SHP77 treated with DMSO at 0.1 percent for 48 hours (cell line): ENCODE measurements around the gene SLC25A48.

Experiments
- DNase-seq: peaks from one replicate; lab custom pipeline; 2025; lab: John Stamatoyannopoulos, UW

The SLC25A48 gene

GRCh38 chr5:135920199-135920598 lies 85.7 kb downstream of the SLC25A48 start:
- no peak for DNase-seq

- DNase-seq: no peak
Measured at GRCh38 chr5:135921388-135921787, 86.9 kb downstream of the SLC25A48 start.

- no peak for DNase-seq
Measured at GRCh38 chr5:135930029-135930948, 95.8 kb downstream of the SLC25A48 start.

GRCh38 chr5:135930949-135931295 lies 96.5 kb downstream of the SLC25A48 start:
- DNase-seq: no peak

GRCh38 chr5:135934939-135935338 lies 100.5 kb downstream of the SLC25A48 start:
- DNase-seq: no peak

GRCh38 chr5:135937245-135937911 lies 102.9 kb downstream of the SLC25A48 start:
- DNase-seq: no peak
